GM23338 (cell line): ENCODE results near the gene SLC4A8. TPM values are rescaled to one million over a fixed set of nuclear protein-coding genes. Genes with fewer than 3 reads are reported as not detected.

Experiments
- ATAC-seq: fragments of 200-7000 bp; cut with Tn5 transposase; 3 replicates; pipeline ENCODE4 v1.9.1; 2020
- DNase-seq: peaks from one replicate; pipeline ENCODE4 v3.0.0-alpha.2; 2015; ENCODE audit warnings: low spot score
- H2AFZ ChIP-seq: fragments of 200-600 bp; sonication (generic); 2 replicates; pipeline ENCODE4 v1.8.0; 2016; ENCODE audit warnings: antibody characterized with exemption, mild to moderate bottlenecking, moderate library complexity
- H3F3A ChIP-seq: fragments of 200-600 bp; sonication (generic); replicated peaks from 2 replicates; pipeline ENCODE4 v1.8.0; 2017; ENCODE audit warnings: antibody characterized with exemption, mixed run types, low read depth
- H3K27ac ChIP-seq: fragments of 200-600 bp; sonication (generic); 2 replicates; pipeline ENCODE4 v1.6.1; 2016; ENCODE audit warnings: low read depth
- H3K27me3 ChIP-seq: fragments of 200-600 bp; sonication (generic); 2 replicates; pipeline ENCODE4 v1.8.0; 2016; ENCODE audit warnings: mild to moderate bottlenecking, mixed run types, moderate library complexity; ENCODE audit not compliant: insufficient read depth
- H3K36me3 ChIP-seq: fragments of 200-600 bp; sonication (generic); 2 replicates; pipeline ENCODE4 v1.8.0; 2016; ENCODE audit warnings: mild to moderate bottlenecking; ENCODE audit not compliant: insufficient read depth
- H3K4me1 ChIP-seq: fragments of 200-600 bp; sonication (generic); 2 replicates; pipeline ENCODE4 v1.8.0; 2016; ENCODE audit warnings: mild to moderate bottlenecking, moderate library complexity; ENCODE audit not compliant: insufficient read depth
- H3K4me2 ChIP-seq: fragments of 200-600 bp; sonication (generic); 2 replicates; pipeline ENCODE4 v1.7.1; 2017; ENCODE audit warnings: mixed run types
- H3K4me3 ChIP-seq: fragments of 200-600 bp; sonication (generic); 2 replicates; pipeline ENCODE4 v1.6.1; 2016; ENCODE audit warnings: mixed run types
- H3K79me2 ChIP-seq: fragments of 200-600 bp; sonication (generic); replicated peaks from 2 replicates; pipeline ENCODE4 v1.8.0; 2017; ENCODE audit warnings: mild to moderate bottlenecking; ENCODE audit not compliant: insufficient read depth
- H3K9me2 ChIP-seq: fragments of 200-600 bp; sonication (generic); 2 replicates; pipeline ENCODE4 v1.8.0; 2017; ENCODE audit not compliant: insufficient read depth
- H4K20me1 ChIP-seq: fragments of 200-600 bp; sonication (generic); replicated peaks from 2 replicates; pipeline ENCODE4 v1.8.0; 2017; ENCODE audit warnings: mild to moderate bottlenecking; ENCODE audit not compliant: insufficient read depth
- H3K27ac Mint-ChIP-seq: 2 replicates; pipeline ENCODE4 v1.8.0; 2020; ENCODE audit warnings: inconsistent platforms, mild to moderate bottlenecking, moderate library complexity, mixed read lengths
- H3K27me3 Mint-ChIP-seq: 3 replicates; pipeline ENCODE4 v1.8.0; 2022; ENCODE audit warnings: low read depth, mild to moderate bottlenecking, moderate library complexity, mixed read lengths, inconsistent platforms; ENCODE audit not compliant: insufficient read depth, poor library complexity
- H3K36me3 Mint-ChIP-seq: 3 replicates; pipeline ENCODE4 v1.8.0; 2021; ENCODE audit warnings: low read depth, mild to moderate bottlenecking, inconsistent platforms, moderate library complexity, mixed read lengths
- H3K4me1 Mint-ChIP-seq: 3 replicates; pipeline ENCODE4 v1.8.0; 2020; ENCODE audit warnings: mild to moderate bottlenecking, inconsistent platforms, mixed read lengths
- H3K4me3 Mint-ChIP-seq: 3 replicates; pipeline ENCODE4 v1.8.0; 2021; ENCODE audit warnings: moderate library complexity, mild to moderate bottlenecking, inconsistent platforms, mixed read lengths
- H3K9me3 Mint-ChIP-seq: 3 replicates; pipeline ENCODE4 v1.8.0; 2020; ENCODE audit warnings: moderate library complexity, mild to moderate bottlenecking, inconsistent platforms, mixed read lengths
- CREB1 ChIP-seq: fragments of 250-450 bp; sonication (Bioruptor Pico); IDR thresholded peaks from 2 replicates; pipeline ENCODE4 v1.5.0; 2020; ENCODE audit warnings: low read depth, mild to moderate bottlenecking, moderate library complexity
- ETS1 ChIP-seq: IDR thresholded peaks from 2 replicates; pipeline ENCODE4 v1.6.1; 2016; ENCODE audit warnings: antibody characterized with exemption
- EZH2 ChIP-seq: fragments of 200-600 bp; sonication (generic); IDR thresholded peaks from one replicate; pipeline ENCODE4 v1.8.0; 2017; ENCODE audit warnings: antibody characterized with exemption, mild to moderate bottlenecking, low read depth; ENCODE audit not compliant: unreplicated experiment
- JUNB ChIP-seq: IDR thresholded peaks from one replicate; pipeline ENCODE4 v1.6.1; 2016; ENCODE audit warnings: antibody characterized with exemption; ENCODE audit not compliant: unreplicated experiment
- NANOG ChIP-seq: IDR thresholded peaks from 2 replicates; pipeline ENCODE4 v1.6.1; 2016; ENCODE audit warnings: antibody characterized with exemption, borderline replicate concordance
- POLR2AphosphoS5 ChIP-seq: IDR thresholded peaks from 2 replicates; pipeline ENCODE4 v1.6.1; 2016; ENCODE audit warnings: antibody characterized with exemption, low read depth
- REST ChIP-seq: IDR thresholded peaks from one replicate; pipeline ENCODE4 v1.6.1; 2018; ENCODE audit warnings: antibody characterized with exemption; ENCODE audit not compliant: unreplicated experiment
- STAT1 ChIP-seq: IDR thresholded peaks from one replicate; pipeline ENCODE4 v1.6.1; 2016; ENCODE audit warnings: antibody characterized with exemption; ENCODE audit not compliant: unreplicated experiment
- ZNF114 ChIP-seq: fragments of 250-450 bp; sonication (Bioruptor Pico); IDR thresholded peaks from 2 replicates; pipeline ENCODE4 v1.5.0; 2020; ENCODE audit warnings: mild to moderate bottlenecking, moderate library complexity
- ZNF331 ChIP-seq: fragments of 250-450 bp; sonication (Bioruptor Pico); IDR thresholded peaks from 2 replicates; pipeline ENCODE4 v1.5.0; 2020; ENCODE audit warnings: low read depth, mild to moderate bottlenecking, moderate library complexity
- ZNF462 ChIP-seq: fragments of 250-450 bp; sonication (Bioruptor Pico); IDR thresholded peaks from 2 replicates; pipeline ENCODE4 v1.5.0; 2020; ENCODE audit warnings: mild to moderate bottlenecking, moderate library complexity
- polyA plus RNA-seq: library from polyadenylated mRNA; unstranded; fragments of >200 nt; fragmentation: Nextera tagmentation; extraction: Ambion mirVana; gene quantifications from 2 replicates; pipeline ENCODE4 v1.2.1, GENCODE V29; 2016
- total RNA-seq: library from RNA; depleted of rRNA; stranded (reverse); fragments of >200 nt; shearing (Covaris generic); gene quantifications from 2 replicates; pipeline ENCODE4 v1.2.3, GENCODE V29; 2014

SLC4A8 gene
- total and polyA plus RNA-seq, 2 experiments from 2014 or later = 7.6 to 9.2 TPM

GRCh38 chr12:51383269-51383905, 41.2 kb upstream of the SLC4A8 start:
- DNase-seq = no peak

More at GRCh38 chr12:51383269-51383905, 41.2 kb upstream of the SLC4A8 start:
- Histone ChIP-seq H3K27ac (no peak overlapping the region), H3K4me2 (0 out of 2 replicates have a peak overlapping the region, but pooled peaks have one; percentile 43), H3K27me3 (no peaks in the 10 kb centered on the region), H3K4me3 (no peak overlapping the region), H3F3A (no peaks in the 10 kb centered on the region), H3K4me1 (peaks cover 38% of the 10 kb centered on the region), H3K36me3 (no peaks in the 10 kb centered on the region), H3K9me2 (no peaks in the 10 kb centered on the region; the same call in 1 of the 2 replicates), H4K20me1 (no peaks in the 10 kb centered on the region), H3K79me2 (no peaks in the 10 kb centered on the region; the same call in 1 of the 2 replicates), H2AFZ (no peak overlapping the region)
- Mint-ChIP-seq H3K27ac (no peak overlapping the region), H3K4me3 (no peak overlapping the region), H3K4me1 (peaks cover 48% of the 10 kb centered on the region), H3K9me3 (no peaks in the 10 kb centered on the region), H3K27me3 (peaks cover 12% of the 10 kb centered on the region), H3K36me3 (peaks cover 18% of the 10 kb centered on the region)
- TF ChIP-seq NANOG = no peak
- TF ChIP-seq ZNF462 (CRISPR knock-in tag) = no peak
- no peak for TF ChIP-seq ETS1
- no peak for TF ChIP-seq CREB1 (CRISPR knock-in tag)
- no peak for TF ChIP-seq POLR2AphosphoS5
- TF ChIP-seq ZNF114 (CRISPR knock-in tag) = no peak
- TF ChIP-seq EZH2 = no peak
- no peak for TF ChIP-seq ZNF331 (CRISPR knock-in tag)
- no peak for TF ChIP-seq REST
- TF ChIP-seq JUNB = no peak
- TF ChIP-seq STAT1 = no peak
- ATAC-seq = peak; percentile 35
